Esophagus squamous epithelium (tissue), 5 donors: ENCODE results near the gene PKP3. TPM values are rescaled to one million over a fixed set of nuclear protein-coding genes. Genes with fewer than 3 reads are reported as not detected.

Experiments used
- DNase-seq: peaks from one replicate; lab custom pipeline; 2025; lab: John Stamatoyannopoulos, UW
- H3K27ac ChIP-seq, 4 donors: fragments of 200-600 bp; sonication (generic); one replicate each; pipeline ENCODE4 v1.5.1; 2016 to 2019; ENCODE audit warnings: mild to moderate bottlenecking in 1 of 4
- H3K27me3 ChIP-seq, 4 donors: fragments of 200-600 bp; sonication (generic); 1 replicate in 3 of 4; 2 replicates in 1 of 4; pipeline versions ENCODE4 v1.5.1 to v1.6.0; 2017 to 2021; ENCODE audit warnings: antibody characterized with exemption in 1 of 4
- H3K36me3 ChIP-seq, 3 donors: fragments of 200-600 bp; sonication (generic); one replicate each; pipeline ENCODE4 v1.5.1; 2016 to 2019
- H3K4me1 ChIP-seq, 3 donors: fragments of 200-600 bp; sonication (generic); one replicate each; pipeline ENCODE4 v1.5.1; 2017 to 2019
- H3K4me3 ChIP-seq, 4 donors: fragments of 200-600 bp; sonication (generic); 1 replicate in 3 of 4; 2 replicates in 1 of 4; pipeline ENCODE4 v1.5.1; 2016 to 2019; ENCODE audit warnings: mild to moderate bottlenecking in 2 of 4, moderate library complexity in 1 of 4
- H3K9me3 ChIP-seq, 3 donors: fragments of 200-600 bp; sonication (generic); one replicate each; pipeline ENCODE4 v1.5.1; 2016 to 2019
- CTCF ChIP-seq, 6 experiments: fragments of 450-650 bp in 4 of 6; fragments of 200-600 bp in 2 of 6; sonication (generic) in 2 of 6; IDR thresholded peaks; one replicate each; pipeline ENCODE4 v1.5.1; 2016 to 2019; ENCODE audit warnings: antibody characterized with exemption in 6 of 6, mild to moderate bottlenecking in 4 of 6, moderate library complexity in 4 of 6
- POLR2A ChIP-seq, 4 donors: fragments of 450-650 bp; IDR thresholded peaks; one replicate each; pipeline ENCODE4 v1.6.1; 2017; ENCODE audit warnings: antibody characterized with exemption in 4 of 4, mild to moderate bottlenecking in 4 of 4, moderate library complexity in 3 of 4
- WGBS, 2 donors: methylation state at CpG; one replicate each; pipeline ENCODE4 v1.1.5; 2018; 5-methylcytosine and 5-hydroxymethylcytosine counted together
- intact Hi-C: fragments of 100-400 bp; cut with DNase I; formaldehyde crosslinking; loops from one replicate; pipeline ENCODE4 v1.15.0; 2022
- total RNA-seq, 4 donors: library from RNA; depleted of rRNA; stranded (reverse); fragments of >200 nt; gene quantifications; one replicate each; pipeline ENCODE4 v1.1.0, GENCODE V29; 2016
- donor health status: DM: yes; HTN: yes; CAD: no.

The PKP3 gene
- total RNA-seq, 4 donors from 2014 or later = 314 to 1,016 (median 520) TPM

- WGBS, 2 donors = 40 to 73% methylated on average over 1 to 2 of the region's 21 CpGs
- TF ChIP-seq CTCF (IDR thresholded peaks at IDR 0.05) = no peak
- no peak for TF ChIP-seq POLR2A (IDR thresholded peaks at IDR 0.05)
- Histone ChIP-seq H3K4me1 (peaks cover 13 to 30% (median 16%) of the 10 kb centered on the region in 3 donors), H3K4me3 (no peak overlapping the region), H3K27me3 (peaks cover 0 to 33% (median 0%) of the 10 kb centered on the region in 4 donors), H3K27ac (no peak overlapping the region), H3K9me3 (no peaks in the 10 kb centered on the region), H3K36me3 (peaks cover 0 to 9% (median 0%) of the 10 kb centered on the region in 3 donors)
- no peak for DNase-seq
- intact Hi-C loops = no loop called here
Observed at GRCh38 chr11:438101-438844, 44.3 kb downstream of the PKP3 start.

- intact Hi-C loops = no loop called here
- no peak overlapping the region for H3K4me3 ChIP-seq
- H3K27ac ChIP-seq = no peak overlapping the region
- no peaks in the 10 kb centered on the region for H3K36me3 ChIP-seq
- peaks cover 0 to 33% (median 0%) of the 10 kb centered on the region in 4 donors for H3K27me3 ChIP-seq
- no peak for DNase-seq
- no peak for TF ChIP-seq POLR2A (IDR thresholded peaks at IDR 0.05)
- TF ChIP-seq CTCF (IDR thresholded peaks at IDR 0.05) = no peak
- H3K4me1 ChIP-seq = peaks cover 13 to 39% (median 21%) of the 10 kb centered on the region in 3 donors
- no peaks in the 10 kb centered on the region for H3K9me3 ChIP-seq
- WGBS, 2 donors = 74 to 89% methylated on average over 5 to 10 of the region's 23 CpGs
Observed at GRCh38 chr11:439315-440064, 45.5 kb downstream of the PKP3 start.

- intact Hi-C loops = no loop called here
- H3K4me3 ChIP-seq = peak overlapping the region in 1 of 4 donors; percentile 73
- H3K9me3 ChIP-seq = no peaks in the 10 kb centered on the region
- H3K36me3 ChIP-seq = no peaks in the 10 kb centered on the region
- no peak for DNase-seq
- WGBS, 2 donors = 80 to 84% methylated on average over 2 to 9 of the region's 27 CpGs
- TF ChIP-seq CTCF (IDR thresholded peaks at IDR 0.05) (no peak), POLR2A (IDR thresholded peaks at IDR 0.05) (no peak)
- peaks cover 0 to 33% (median 0%) of the 10 kb centered on the region in 4 donors for H3K27me3 ChIP-seq
- H3K27ac ChIP-seq = no peak overlapping the region
- peaks cover 13 to 48% (median 23%) of the 10 kb centered on the region in 3 donors for H3K4me1 ChIP-seq
Observed at GRCh38 chr11:440065-441042, 46.3 kb downstream of the PKP3 start.

- no peak for DNase-seq
- TF ChIP-seq POLR2A (IDR thresholded peaks at IDR 0.05) (no peak), CTCF (IDR thresholded peaks at IDR 0.05) (no peak)
- Histone ChIP-seq H3K36me3 (no peaks in the 10 kb centered on the region), H3K27me3 (peaks cover 0 to 33% (median 0%) of the 10 kb centered on the region in 4 donors), H3K4me1 (peaks cover 13 to 55% (median 23%) of the 10 kb centered on the region in 3 donors), H3K27ac (peak overlapping the region in 1 of 4 donors; percentile 83), H3K9me3 (no peaks in the 10 kb centered on the region), H3K4me3 (peak overlapping the region; percentile 40 to 73 (median 54))
- WGBS, 2 donors = no CpG with 5 or more reads among the region's 13 CpGs
- intact Hi-C loops = no loop called here
Observed at GRCh38 chr11:441043-441417, 47.0 kb downstream of the PKP3 start.
